ENCODE results near the gene TPI1.
"Not testable (repeated sequence)": the region's sequence is repeated elsewhere in the genome, so short reads cannot be mapped to it uniquely, and the experiment has no call there.

The TPI1 gene

DNA sequence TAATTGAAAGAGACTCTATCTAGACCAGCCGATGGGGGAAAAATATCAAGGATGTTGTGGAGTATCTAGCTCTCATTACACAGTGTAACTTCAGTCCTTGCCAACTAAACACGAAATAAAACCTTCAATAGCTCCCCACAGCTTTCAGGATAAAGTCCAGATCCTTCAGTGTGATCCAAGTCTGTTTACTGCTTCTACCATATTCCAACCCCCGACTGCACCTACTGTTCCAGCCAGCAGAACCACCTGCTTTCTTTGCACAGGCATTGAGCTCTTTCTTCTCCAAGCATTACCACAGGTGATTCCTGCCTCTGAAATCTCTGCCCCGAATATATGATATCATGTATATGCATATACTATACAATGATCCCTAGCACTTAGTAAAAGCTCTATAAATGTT, 35.1 kb downstream of the TPI1 start:
- DNase-seq (ENCODE audit: low read depth), result no peak
- TF ChIP-seq, protein P1, sequence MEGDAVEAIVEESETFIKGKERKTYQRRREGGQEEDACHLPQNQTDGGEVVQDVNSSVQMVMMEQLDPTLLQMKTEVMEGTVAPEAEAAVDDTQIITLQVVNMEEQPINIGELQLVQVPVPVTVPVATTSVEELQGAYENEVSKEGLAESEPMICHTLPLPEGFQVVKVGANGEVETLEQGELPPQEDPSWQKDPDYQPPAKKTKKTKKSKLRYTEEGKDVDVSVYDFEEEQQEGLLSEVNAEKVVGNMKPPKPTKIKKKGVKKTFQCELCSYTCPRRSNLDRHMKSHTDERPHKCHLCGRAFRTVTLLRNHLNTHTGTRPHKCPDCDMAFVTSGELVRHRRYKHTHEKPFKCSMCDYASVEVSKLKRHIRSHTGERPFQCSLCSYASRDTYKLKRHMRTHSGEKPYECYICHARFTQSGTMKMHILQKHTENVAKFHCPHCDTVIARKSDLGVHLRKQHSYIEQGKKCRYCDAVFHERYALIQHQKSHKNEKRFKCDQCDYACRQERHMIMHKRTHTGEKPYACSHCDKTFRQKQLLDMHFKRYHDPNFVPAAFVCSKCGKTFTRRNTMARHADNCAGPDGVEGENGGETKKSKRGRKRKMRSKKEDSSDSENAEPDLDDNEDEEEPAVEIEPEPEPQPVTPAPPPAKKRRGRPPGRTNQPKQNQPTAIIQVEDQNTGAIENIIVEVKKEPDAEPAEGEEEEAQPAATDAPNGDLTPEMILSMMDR (conservative IDR thresholded peaks at IDR 0.05; ENCODE audit: low read length), result no peak
- no peak overlapping the region for H3K4me3 ChIP-seq (ENCODE audit: low read length)

DNA sequence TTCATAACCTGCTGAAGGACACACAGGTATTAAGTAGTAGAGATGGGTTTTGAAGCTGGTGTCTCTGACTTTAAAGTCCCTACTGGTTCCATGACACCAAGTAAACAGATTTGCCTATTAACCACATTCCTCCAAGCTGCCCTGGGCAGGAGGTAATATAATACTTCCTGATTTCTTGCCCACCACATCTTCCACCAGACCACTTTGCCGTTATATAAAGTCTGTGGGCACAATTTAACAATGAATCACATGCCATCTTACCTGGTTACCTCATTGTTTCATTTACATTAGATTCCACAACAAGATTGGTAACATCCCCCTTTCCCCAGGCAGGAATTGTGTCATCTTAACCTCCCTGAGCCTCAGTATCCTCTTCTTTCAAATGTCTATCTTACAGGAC, 36.4 kb downstream of the TPI1 start:
- no peak for DNase-seq (ENCODE audit: low read depth)
- H3K4me3 ChIP-seq (ENCODE audit: low read length), result no peak overlapping the region
- TF ChIP-seq, protein P1 (conservative IDR thresholded peaks at IDR 0.05; ENCODE audit: low read length), result no peak

DNA sequence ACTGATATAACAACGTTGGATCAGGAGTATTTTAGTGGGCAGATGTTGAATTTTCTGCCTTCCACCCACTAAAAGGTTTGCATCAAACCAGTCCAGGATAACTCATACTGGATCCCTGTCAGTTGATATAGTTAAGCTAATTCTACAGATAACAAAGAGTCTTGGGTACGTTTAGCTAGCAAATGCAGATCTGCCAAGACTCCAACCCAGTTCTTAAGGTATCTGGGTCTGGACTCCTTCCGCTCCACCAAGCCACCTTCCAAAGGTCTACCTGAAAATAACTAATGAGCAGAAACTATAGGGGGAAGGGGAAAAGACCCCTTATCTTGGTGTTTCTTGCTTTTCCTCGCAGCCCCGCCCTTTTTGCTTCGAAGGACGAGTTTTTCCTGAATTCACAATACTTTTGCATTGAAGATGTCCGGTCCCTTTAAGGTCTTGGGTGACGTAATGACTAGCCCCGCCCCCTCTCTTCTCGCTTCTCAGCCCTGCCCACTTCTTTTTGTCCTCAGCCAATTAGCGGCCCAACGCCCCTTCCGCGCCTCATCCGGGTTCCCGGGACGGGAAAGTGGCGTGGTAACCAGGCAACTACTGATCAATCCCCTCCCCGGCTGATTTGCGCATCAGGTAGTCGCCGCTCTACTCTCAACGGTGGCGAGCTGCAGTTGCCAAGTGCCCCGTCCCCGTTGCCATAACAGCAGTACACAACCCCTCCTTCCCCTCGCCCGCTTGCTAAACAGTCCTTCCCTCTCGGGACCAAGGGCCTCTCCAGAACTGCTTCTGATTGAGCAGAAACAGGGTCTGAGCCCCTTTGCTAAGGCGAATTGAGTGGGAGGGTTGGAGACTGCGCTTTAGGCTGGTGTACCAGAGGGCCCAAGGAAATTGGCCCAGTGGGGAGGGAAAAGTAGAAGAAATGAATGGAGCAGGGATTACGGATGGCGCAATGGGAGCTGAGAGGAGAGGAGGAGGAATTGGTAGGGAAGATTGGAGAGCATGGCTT, 37.2 kb downstream of the TPI1 start, which contains the start of gene LRRC23:
Gene LRRC23, plus strand, starts transcription at position 543 of the 997 bp plus-strand sequence. CDS start 812 bp downstream, outside the sequence.
- peak within 1 kb of the TSS; percentile 94 for H3K4me3 ChIP-seq (ENCODE audit: low read length)
- DNase-seq (ENCODE audit: low read depth), result peak; percentile 91
- TF ChIP-seq, protein P1 (conservative IDR thresholded peaks at IDR 0.05; ENCODE audit: low read length), result no peak

DNA sequence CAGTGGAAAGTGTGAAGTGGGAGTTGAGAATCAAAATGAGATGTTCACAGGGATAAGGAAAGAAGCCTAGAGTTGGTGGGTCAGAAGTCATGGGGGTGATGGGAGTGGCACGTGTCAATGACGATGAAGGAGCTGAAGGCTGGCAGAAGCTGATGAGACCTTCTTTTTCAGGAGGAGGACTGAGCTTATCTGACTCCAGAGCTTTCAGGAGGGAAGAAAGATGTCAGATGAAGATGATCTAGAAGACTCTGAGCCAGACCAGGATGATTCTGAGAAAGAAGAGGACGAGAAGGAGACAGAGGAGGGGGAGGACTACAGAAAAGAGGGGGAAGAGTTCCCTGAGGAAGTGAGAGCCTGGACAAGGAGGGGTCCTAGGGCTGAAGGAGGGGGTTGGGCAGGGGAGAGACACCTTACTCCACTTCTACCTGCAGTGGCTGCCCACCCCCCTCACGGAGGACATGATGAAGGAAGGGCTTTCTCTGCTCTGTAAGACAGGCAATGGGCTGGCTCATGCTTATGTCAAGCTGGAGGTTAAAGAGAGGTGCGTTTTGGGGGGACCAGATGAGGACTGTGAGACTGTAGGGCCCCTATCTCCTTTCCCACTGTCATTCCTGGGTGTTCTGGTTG, 38.2 kb downstream of the TPI1 start:
- TF ChIP-seq, protein P1 (conservative IDR thresholded peaks at IDR 0.05; ENCODE audit: low read length), result no peak
- peak overlapping the region; percentile 94 for H3K4me3 ChIP-seq (ENCODE audit: low read length)
- DNase-seq (ENCODE audit: low read depth), result no peak

DNA sequence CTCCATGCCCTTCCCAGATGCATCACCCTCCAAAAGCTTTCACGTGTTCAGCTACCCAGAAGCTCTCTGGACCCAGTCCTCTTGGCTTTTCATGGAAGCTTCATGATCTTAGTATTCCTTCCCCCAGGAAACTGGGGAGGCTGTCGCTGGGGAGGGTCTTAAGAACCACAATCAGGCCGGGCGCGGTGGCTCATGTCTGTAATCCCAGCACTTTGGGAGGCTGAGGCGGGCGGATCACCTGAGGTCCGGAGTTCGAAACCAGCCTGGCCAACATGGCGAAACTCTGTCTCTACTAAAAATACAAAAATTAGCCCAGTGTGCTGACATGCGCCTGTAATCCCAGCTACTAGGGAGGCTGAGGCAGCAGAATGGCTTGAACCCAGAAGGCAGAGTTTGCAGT, 40.8 kb downstream of the TPI1 start:
- H3K4me3 ChIP-seq (ENCODE audit: low read length); DNase-seq (ENCODE audit: low read depth): not testable (repeated sequence)

DNA sequence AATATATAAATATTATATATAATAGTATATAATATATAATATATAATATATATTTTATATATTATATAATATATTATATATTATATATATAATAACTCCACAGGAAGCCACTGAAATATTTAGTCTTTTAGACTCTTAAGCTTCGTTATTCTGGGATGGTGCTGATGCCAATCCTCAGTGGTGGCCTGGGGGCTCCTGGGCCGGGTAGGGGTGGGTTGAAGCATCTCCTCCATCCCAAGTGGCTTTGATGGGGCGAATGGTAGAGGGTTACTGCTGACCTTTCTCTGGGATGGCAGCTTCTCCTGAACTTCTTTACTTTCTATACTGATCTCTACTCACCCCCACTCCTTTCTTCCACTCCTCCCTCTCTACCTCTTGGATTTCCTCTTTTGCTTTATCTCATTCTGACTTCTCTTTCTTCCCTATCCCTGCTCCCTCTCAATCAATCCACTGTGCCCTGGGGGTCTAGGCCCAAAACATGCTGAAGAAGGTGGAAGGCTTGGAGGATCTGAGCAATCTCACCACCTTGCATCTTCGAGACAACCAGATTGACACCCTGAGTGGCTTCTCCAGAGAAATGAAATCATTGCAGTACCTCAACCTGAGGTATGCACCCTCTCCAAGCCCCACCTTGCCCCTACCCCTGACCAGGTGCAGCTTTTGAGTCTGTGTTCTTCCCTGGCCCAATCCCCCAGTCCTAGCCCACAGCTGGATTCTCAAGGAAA, 42.3 kb downstream of the TPI1 start:
- TF ChIP-seq, protein P1 (conservative IDR thresholded peaks at IDR 0.05; ENCODE audit: low read length), result no peak
- no peak overlapping the region for H3K4me3 ChIP-seq (ENCODE audit: low read length)
- DNase-seq (ENCODE audit: low read depth), result no peak
